ENCODE measurements around the gene SAA1.
A peak's percentile ranks its signal among the peaks of the same experiment; 100 is the strongest.
"Not testable (repeated sequence)": the region's sequence is repeated elsewhere in the genome, so short reads cannot be mapped to it uniquely, and the experiment has no call there.

SAA1 gene

GRCh38 chr11:18265949-18266348 lies at the start of gene SAA1:
TSS of gene SAA1 (plus strand) at chr11:18266264. CDS start at chr11:18266888, 624 bp downstream.
- DNase-seq, result no peak

- DNase-seq, result no peak
Measured at GRCh38 chr11:18221274-18221876, 44.7 kb upstream of the SAA1 start.

- no peak for DNase-seq
Measured at GRCh38 chr11:18222814-18223421, 43.1 kb upstream of the SAA1 start.

GRCh38 chr11:18223591-18224387 lies 42.3 kb upstream of the SAA1 start:
- no peak for DNase-seq

- no peak for DNase-seq
Measured at GRCh38 chr11:18225913-18226312, 40.2 kb upstream of the SAA1 start.

GRCh38 chr11:18229501-18229900 lies 36.6 kb upstream of the SAA1 start:
- DNase-seq, result no peak

GRCh38 chr11:18230859-18231258 lies 35.2 kb upstream of the SAA1 start:
- DNase-seq, result no peak

- DNase-seq, result no peak
Measured at GRCh38 chr11:18233912-18234311, 32.2 kb upstream of the SAA1 start.

GRCh38 chr11:18235394-18236334 lies 30.4 kb upstream of the SAA1 start:
- no peak for DNase-seq

- DNase-seq, result no peak
Measured at GRCh38 chr11:18236664-18237356, 29.3 kb upstream of the SAA1 start, which contains the start of gene SAA4. TSS of gene SAA4 (minus strand) at chr11:18236802. CDS start at chr11:18235926, 876 bp downstream.

- no peak for DNase-seq
Measured at GRCh38 chr11:18239655-18240054, 26.4 kb upstream of the SAA1 start.

- peak; percentile 80 for DNase-seq
Measured at GRCh38 chr11:18243783-18244362, 22.2 kb upstream of the SAA1 start.

- no peak for DNase-seq
Measured at GRCh38 chr11:18245396-18245795, 20.7 kb upstream of the SAA1 start.

GRCh38 chr11:18246379-18247190 lies 19.5 kb upstream of the SAA1 start:
- peak; percentile 41 for DNase-seq

- not testable (repeated sequence) for DNase-seq
Measured at GRCh38 chr11:18247191-18247581, 18.9 kb upstream of the SAA1 start.

- no peak for DNase-seq
Measured at GRCh38 chr11:18248561-18248960, 17.5 kb upstream of the SAA1 start, which contains the start of gene SAA2. TSS of gene SAA2 (minus strand) at chr11:18248668. CDS start at chr11:18248011, 657 bp downstream.

- DNase-seq, result no peak
Measured at GRCh38 chr11:18253233-18253632, 12.8 kb upstream of the SAA1 start.

GRCh38 chr11:18253778-18254338 lies 12.2 kb upstream of the SAA1 start:
- DNase-seq, result no peak

GRCh38 chr11:18254781-18255361 lies 11.2 kb upstream of the SAA1 start:
- no peak for DNase-seq

GRCh38 chr11:18259259-18259658 lies 6.8 kb upstream of the SAA1 start:
- DNase-seq, result no peak

Data from CD4-positive, alpha-beta T cell treated with Interleukin-4 for 4 hours (primary cell).